Calu3 (cell line): Measurements from ENCODE around the gene ABHD12. TPM values are rescaled to one million over a fixed set of nuclear protein-coding genes. Genes with fewer than 3 reads are reported as not detected.

Source experiments
- BruUV-seq: library from RNA; stranded (reverse); fragments of 400-500 nt; replicated peaks from 2 replicates; lab custom pipeline; 2021; lab: Mats Ljungman, UMichigan
- CTCF ChIA-PET: fragments of 300-600 bp; sonication (Branson Sonifier 250); formaldehyde crosslinking; loops from one replicate; lab custom pipeline; 2022; ENCODE audit warnings: antibody characterized with exemption; lab: Charles Lee
- DNase-seq: peaks from one replicate; pipeline ENCODE4 v3.0.0; 2022
- H3K27ac Mint-ChIP-seq: one replicate; pipeline ENCODE4 v1.8.0; 2022; ENCODE audit warnings: mixed read lengths; ENCODE audit not compliant: unreplicated experiment
- H3K27me3 Mint-ChIP-seq: one replicate; pipeline ENCODE4 v1.8.0; 2022; ENCODE audit warnings: mixed read lengths; ENCODE audit not compliant: unreplicated experiment
- H3K36me3 Mint-ChIP-seq: one replicate; pipeline ENCODE4 v1.8.0; 2022; ENCODE audit warnings: mild to moderate bottlenecking, moderate library complexity, mixed read lengths; ENCODE audit not compliant: insufficient read depth, unreplicated experiment
- H3K4me1 Mint-ChIP-seq: one replicate; pipeline ENCODE4 v1.8.0; 2022; ENCODE audit warnings: mild to moderate bottlenecking, low read depth, mixed read lengths; ENCODE audit not compliant: unreplicated experiment
- H3K4me3 Mint-ChIP-seq: one replicate; pipeline ENCODE4 v1.8.0; 2022; ENCODE audit warnings: mild to moderate bottlenecking, low read depth, moderate library complexity, mixed read lengths; ENCODE audit not compliant: unreplicated experiment
- H3K9me3 Mint-ChIP-seq: one replicate; pipeline ENCODE4 v1.8.0; 2022; ENCODE audit warnings: low read depth, mixed read lengths; ENCODE audit not compliant: unreplicated experiment
- CTCF ChIP-seq: fragments of 200-600 bp; IDR thresholded peaks from one replicate; pipeline ENCODE4 v1.8.0; 2022; ENCODE audit warnings: antibody characterized with exemption; ENCODE audit not compliant: unreplicated experiment
- intact Hi-C: fragments of 100-400 bp; cut with micrococcal nuclease; formaldehyde crosslinking; loops from one replicate; pipeline ENCODE4 v1.10.0; 2022; ENCODE audit not compliant: unreplicated experiment
- total RNA-seq: library from RNA; stranded (reverse); gene quantifications from 2 replicates; pipeline ENCODE4 v1.2.3, GENCODE V29; 2022

Gene ABHD12
- total RNA-seq, 1 experiment from 2014 or later: 21.3 TPM

- H3K27ac Mint-ChIP-seq: no peak overlapping the region
- no peak overlapping the region for H3K4me3 Mint-ChIP-seq
- no TSS peak for BruUV-seq
- CTCF ChIA-PET: no interaction called here
- TF ChIP-seq CTCF: no peak
- H3K27me3 Mint-ChIP-seq: no peaks in the 10 kb centered on the region
- no peaks in the 10 kb centered on the region for H3K9me3 Mint-ChIP-seq
- no peak for DNase-seq
- H3K36me3 Mint-ChIP-seq: no peaks in the 10 kb centered on the region
- intact Hi-C loops: no loop called here
- no peaks in the 10 kb centered on the region for H3K4me1 Mint-ChIP-seq
Observed at GRCh38 chr20:25319241-25320034, 71.2 kb downstream of the ABHD12 start.

DNA sequence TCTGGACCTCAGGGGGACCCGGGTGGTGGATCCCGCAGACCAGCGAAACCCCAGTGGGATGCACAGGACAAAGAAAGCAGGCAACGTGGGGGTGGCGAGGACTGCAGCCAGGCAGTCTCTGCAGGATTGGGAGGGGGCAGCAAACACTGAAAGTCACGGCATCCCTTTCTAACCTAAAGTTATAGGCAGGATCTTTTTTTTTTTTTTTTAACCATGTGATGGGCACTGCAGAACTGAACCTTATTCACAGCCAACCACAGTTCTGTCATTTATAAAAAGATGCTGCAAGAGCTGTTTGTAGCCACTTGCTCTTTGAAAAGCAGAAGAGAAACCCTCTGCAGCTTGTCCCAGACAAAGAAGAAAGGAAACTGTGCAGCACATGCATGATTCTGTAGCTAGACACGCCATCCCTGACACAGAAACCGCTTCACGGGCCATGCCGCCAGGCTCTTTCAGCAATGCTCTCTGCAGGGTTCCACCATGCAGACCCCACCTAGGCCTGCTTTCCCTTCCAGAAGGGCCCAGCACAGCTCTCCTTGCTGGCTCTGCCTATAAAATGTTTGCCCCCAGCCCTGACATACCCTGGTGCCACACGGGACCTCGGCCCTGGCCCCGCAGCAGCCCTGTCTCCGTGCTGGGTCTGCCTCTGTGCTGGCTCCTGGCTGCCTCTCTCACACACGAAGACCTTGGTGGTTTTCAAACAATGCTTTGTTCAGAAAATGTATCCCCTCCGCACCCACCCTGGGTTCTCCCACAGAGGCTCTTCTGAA lies 72.0 kb downstream of the ABHD12 start:
- no peak overlapping the region for H3K27ac Mint-ChIP-seq
- TF ChIP-seq CTCF: no peak
- no peaks in the 10 kb centered on the region for H3K27me3 Mint-ChIP-seq
- H3K9me3 Mint-ChIP-seq: no peaks in the 10 kb centered on the region
- no peak overlapping the region for H3K4me3 Mint-ChIP-seq
- no TSS peak for BruUV-seq
- no peaks in the 10 kb centered on the region for H3K36me3 Mint-ChIP-seq
- intact Hi-C loops: no loop called here
- CTCF ChIA-PET: interaction anchor here (0.7 kb wide), 1 partner anchor 178 kb away, joined by 5 read pairs; no protein-coding TSS in a partner anchor
- no peaks in the 10 kb centered on the region for H3K4me1 Mint-ChIP-seq
- no peak for DNase-seq

DNA sequence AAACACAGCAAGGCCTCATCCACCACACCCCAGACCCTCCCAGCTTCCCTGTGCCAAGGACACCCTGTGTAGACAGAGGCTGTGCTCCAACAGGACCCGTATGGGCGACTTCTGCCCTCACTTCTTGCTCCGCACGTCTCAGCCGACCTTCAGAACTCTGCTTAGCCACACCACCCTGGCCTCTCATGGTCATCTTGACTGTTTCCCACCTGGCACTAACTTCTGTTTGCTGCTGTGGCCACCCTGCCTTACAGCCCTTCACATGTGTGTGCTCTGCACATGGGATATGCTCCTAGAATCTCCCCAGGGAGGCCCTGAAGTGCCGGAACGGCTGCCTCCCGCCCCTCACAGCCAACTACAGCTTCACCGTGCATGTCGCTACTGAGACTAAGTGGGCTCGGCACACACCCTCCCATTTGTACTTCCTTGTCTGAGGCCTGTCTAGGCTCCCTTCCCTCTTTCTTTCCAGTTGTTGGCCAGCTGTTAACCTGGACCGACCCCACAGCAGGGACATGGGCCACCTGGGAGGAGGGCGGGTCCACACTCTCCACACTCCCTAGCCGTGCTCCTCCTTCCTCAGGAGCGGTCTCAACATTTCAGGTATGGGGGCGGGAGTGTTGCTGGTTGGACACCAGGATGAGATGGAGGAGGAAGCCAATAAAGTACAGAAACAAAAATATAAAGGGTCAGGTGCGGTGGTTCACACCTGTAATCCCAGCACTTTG lies 73.1 kb downstream of the ABHD12 start:
- CTCF ChIA-PET: no interaction called here
- no peak for TF ChIP-seq CTCF
- BruUV-seq: no TSS peak
- intact Hi-C loops: no loop called here
- H3K27me3 Mint-ChIP-seq: no peaks in the 10 kb centered on the region
- DNase-seq: no peak
- H3K27ac Mint-ChIP-seq: no peak overlapping the region
- no peak overlapping the region for H3K4me3 Mint-ChIP-seq
- H3K4me1 Mint-ChIP-seq: no peaks in the 10 kb centered on the region
- no peaks in the 10 kb centered on the region for H3K36me3 Mint-ChIP-seq
- H3K9me3 Mint-ChIP-seq: no peaks in the 10 kb centered on the region

DNA sequence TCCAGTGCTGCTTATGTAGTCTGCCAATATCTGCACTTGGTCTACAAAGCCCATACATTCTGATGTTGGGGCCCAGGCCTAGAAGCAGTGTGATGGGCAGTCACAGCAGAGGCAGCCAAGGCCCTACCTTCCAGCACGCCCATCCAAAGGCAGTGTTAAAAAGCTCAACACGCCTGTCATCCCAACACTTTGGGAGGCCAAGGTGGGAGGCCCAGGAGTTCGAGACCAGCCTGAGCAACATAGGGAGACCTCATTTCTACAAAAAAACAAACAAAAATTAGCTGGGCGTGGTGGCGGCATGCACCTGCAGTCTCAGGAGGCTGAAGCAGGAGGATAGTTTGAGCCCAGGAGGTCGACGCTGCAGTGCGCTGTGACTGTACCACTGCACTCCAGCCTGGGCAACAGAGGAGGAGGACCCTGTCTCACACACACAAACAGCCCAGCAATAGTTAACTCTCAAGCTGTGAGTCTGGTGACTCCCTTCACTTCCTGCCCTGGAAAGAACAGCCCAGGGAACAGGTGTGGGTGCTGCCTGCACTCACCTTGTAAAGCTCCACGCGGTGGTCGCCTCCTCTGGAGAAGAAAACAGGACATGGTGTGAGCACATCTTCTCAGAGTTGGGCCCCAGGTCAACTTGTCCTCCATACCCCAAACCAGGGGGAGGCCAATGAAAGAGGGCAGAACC lies 74.0 kb downstream of the ABHD12 start:
- intact Hi-C loops: no loop called here
- no peak for DNase-seq
- no peaks in the 10 kb centered on the region for H3K4me1 Mint-ChIP-seq
- H3K4me3 Mint-ChIP-seq: no peak overlapping the region
- no peaks in the 10 kb centered on the region for H3K36me3 Mint-ChIP-seq
- CTCF ChIA-PET: no interaction called here
- H3K27ac Mint-ChIP-seq: no peak overlapping the region
- H3K9me3 Mint-ChIP-seq: no peaks in the 10 kb centered on the region
- no peaks in the 10 kb centered on the region for H3K27me3 Mint-ChIP-seq
- TF ChIP-seq CTCF: no peak
- BruUV-seq: no TSS peak
